NCI-H82 (cell line): ENCODE measurements around the gene CENPX.

Experiments used
- DNase-seq: peaks from one replicate; lab custom pipeline; 2025; lab: John Stamatoyannopoulos, UW

The CENPX gene

GRCh38 chr17:82011617-82012187 is 11.0 kb downstream of the CENPX start:
- DNase-seq = no peak

GRCh38 chr17:82010575-82011525 is 11.8 kb downstream of the CENPX start:
- DNase-seq = no peak

GRCh38 chr17:82009413-82009812 is 13.3 kb downstream of the CENPX start:
- no peak for DNase-seq

GRCh38 chr17:82008941-82009405 is 13.7 kb downstream of the CENPX start:
- DNase-seq = no peak

GRCh38 chr17:82008258-82008940 is 14.3 kb downstream of the CENPX start:
- DNase-seq = no peak

GRCh38 chr17:82007495-82008257 is 15.0 kb downstream of the CENPX start:
- DNase-seq = no peak

- DNase-seq = no peak
Measured at GRCh38 chr17:82007228-82007494, 15.5 kb downstream of the CENPX start.

- DNase-seq = no peak
Measured at GRCh38 chr17:82006468-82007227, 16.0 kb downstream of the CENPX start.

- DNase-seq = no peak
Measured at GRCh38 chr17:82005701-82006348, 16.9 kb downstream of the CENPX start.

GRCh38 chr17:82004517-82005455 is 17.9 kb downstream of the CENPX start:
- no peak for DNase-seq

GRCh38 chr17:82003411-82004381 is 19.0 kb downstream of the CENPX start:
- no peak for DNase-seq

- no peak for DNase-seq
Measured at GRCh38 chr17:82001571-82002056, 21.1 kb downstream of the CENPX start.

GRCh38 chr17:82000803-82001570 is 21.7 kb downstream of the CENPX start:
- peak; percentile 61 for DNase-seq

GRCh38 chr17:81999976-82000802 is 22.5 kb downstream of the CENPX start:
- DNase-seq = no peak

- no peak for DNase-seq
Measured at GRCh38 chr17:81999587-81999975, 23.1 kb downstream of the CENPX start.

- no peak for DNase-seq
Measured at GRCh38 chr17:81998691-81999438, 23.8 kb downstream of the CENPX start.
